ENCODE measurements around the gene PLCB3. TPM values are rescaled to one million over a fixed set of nuclear protein-coding genes. Genes with fewer than 3 reads are reported as not detected.
"Not testable (repeated sequence)": the region's sequence is repeated elsewhere in the genome, so short reads cannot be mapped to it uniquely, and the experiment has no call there.

PLCB3 gene
- total and polyA plus RNA-seq, 9 donors: 9.9 to 17.6 (median 12.9) TPM

- Histone ChIP-seq H3K27me3 (ENCODE audit: control insufficient read depth, insufficient read depth, low read length) (no peaks in the 10 kb centered on the region), H3K4me3 (ENCODE audit: low read length) (no peak overlapping the region), H3K27ac (ENCODE audit: low read length) (no peak overlapping the region), H3K9me3 (replicated peaks; ENCODE audit: control insufficient read depth, low read depth, low read length) (no peaks in the 10 kb centered on the region), H3K4me1 (ENCODE audit: control insufficient read depth, insufficient read depth, low read length) (peaks cover 67% of the 10 kb centered on the region), H3K36me3 (ENCODE audit: control insufficient read depth, insufficient read depth, low read length) (peaks cover 28% of the 10 kb centered on the region)
- no peak for DNase-seq
- 58% methylated on average over 2 of the region's 5 CpGs for WGBS (ENCODE audit: insufficient coverage)
Observed at GRCh38 chr11:64244107-64244506, 7.2 kb upstream of the PLCB3 start.

- 43% methylated on average over 1 of the region's 6 CpGs for WGBS (ENCODE audit: insufficient coverage)
- no peaks in the 10 kb centered on the region for H3K27me3 ChIP-seq (ENCODE audit: control insufficient read depth, insufficient read depth, low read length)
- DNase-seq: no peak
- H3K27ac ChIP-seq (ENCODE audit: low read length): peak overlapping the region; percentile 94
- peak overlapping the region; percentile 78 for H3K4me3 ChIP-seq (ENCODE audit: low read length)
- peaks cover 67% of the 10 kb centered on the region for H3K4me1 ChIP-seq (ENCODE audit: control insufficient read depth, insufficient read depth, low read length)
- H3K9me3 ChIP-seq (replicated peaks; ENCODE audit: control insufficient read depth, low read depth, low read length): no peaks in the 10 kb centered on the region
- peaks cover 24% of the 10 kb centered on the region for H3K36me3 ChIP-seq (ENCODE audit: control insufficient read depth, insufficient read depth, low read length)
Observed at GRCh38 chr11:64244966-64245365, 6.4 kb upstream of the PLCB3 start.

- Histone ChIP-seq H3K9me3 (replicated peaks; ENCODE audit: control insufficient read depth, low read depth, low read length) (no peaks in the 10 kb centered on the region), H3K4me1 (ENCODE audit: control insufficient read depth, insufficient read depth, low read length) (peaks cover 67% of the 10 kb centered on the region), H3K27me3 (ENCODE audit: control insufficient read depth, insufficient read depth, low read length) (no peaks in the 10 kb centered on the region), H3K36me3 (ENCODE audit: control insufficient read depth, insufficient read depth, low read length) (peaks cover 24% of the 10 kb centered on the region), H3K4me3 (ENCODE audit: low read length) (peak overlapping the region; percentile 78), H3K27ac (ENCODE audit: low read length) (peak overlapping the region; percentile 94)
- WGBS (ENCODE audit: insufficient coverage): no CpG with 5 or more reads among the region's 6 CpGs
- DNase-seq: peak; percentile 87
Observed at GRCh38 chr11:64245401-64245796, 5.9 kb upstream of the PLCB3 start.

GRCh38 chr11:64245797-64246620, 5.3 kb upstream of the PLCB3 start:
- no peaks in the 10 kb centered on the region for H3K27me3 ChIP-seq (ENCODE audit: control insufficient read depth, insufficient read depth, low read length)
- H3K4me1 ChIP-seq (ENCODE audit: control insufficient read depth, insufficient read depth, low read length): peaks cover 70% of the 10 kb centered on the region
- H3K27ac ChIP-seq (ENCODE audit: low read length): peak overlapping the region; percentile 94
- H3K4me3 ChIP-seq (ENCODE audit: low read length): peak overlapping the region; percentile 78
- H3K9me3 ChIP-seq (replicated peaks; ENCODE audit: control insufficient read depth, low read depth, low read length): no peaks in the 10 kb centered on the region
- no peak for DNase-seq
- WGBS (ENCODE audit: insufficient coverage): under 1% methylated on average over 40 of the region's 46 CpGs
- H3K36me3 ChIP-seq (ENCODE audit: control insufficient read depth, insufficient read depth, low read length): peaks cover 24% of the 10 kb centered on the region

GRCh38 chr11:64246621-64246870, 4.8 kb upstream of the PLCB3 start:
- not testable (repeated sequence) for H3K9me3 ChIP-seq (replicated peaks; ENCODE audit: control insufficient read depth, low read depth, low read length); DNase-seq; H3K27me3 ChIP-seq (ENCODE audit: control insufficient read depth, insufficient read depth, low read length)
- peaks cover 72% of the 10 kb centered on the region for H3K4me1 ChIP-seq (ENCODE audit: control insufficient read depth, insufficient read depth, low read length)
- WGBS (ENCODE audit: insufficient coverage): 0% methylated on average over 43 of the region's 43 CpGs
- H3K4me3 ChIP-seq (ENCODE audit: low read length): peak overlapping the region; percentile 78
- H3K27ac ChIP-seq (ENCODE audit: low read length): peak overlapping the region; percentile 94
- H3K36me3 ChIP-seq (ENCODE audit: control insufficient read depth, insufficient read depth, low read length): peaks cover 24% of the 10 kb centered on the region

- peaks cover 75% of the 10 kb centered on the region for H3K4me1 ChIP-seq (ENCODE audit: control insufficient read depth, insufficient read depth, low read length)
- H3K27ac ChIP-seq (ENCODE audit: low read length): peak within 1 kb of the TSS; percentile 98
- 2% methylated on average over 54 of the region's 74 CpGs for WGBS (ENCODE audit: insufficient coverage)
- peak within 1 kb of the TSS; percentile 78 for H3K4me3 ChIP-seq (ENCODE audit: low read length)
- H3K27me3 ChIP-seq (ENCODE audit: control insufficient read depth, insufficient read depth, low read length): no peaks in the 10 kb centered on the region
- H3K36me3 ChIP-seq (ENCODE audit: control insufficient read depth, insufficient read depth, low read length): peaks cover 24% of the 10 kb centered on the region
- no peaks in the 10 kb centered on the region for H3K9me3 ChIP-seq (replicated peaks; ENCODE audit: control insufficient read depth, low read depth, low read length)
- DNase-seq: peak; percentile 95
Observed at GRCh38 chr11:64246871-64247728, 4.2 kb upstream of the PLCB3 start, which contains the start of gene PPP1R14B. Gene PPP1R14B, minus strand, starts transcription at chr11:64246943. Its CDS starts 270 bp downstream, at chr11:64246673.

GRCh38 chr11:64247729-64248531, 3.4 kb upstream of the PLCB3 start:
- peak overlapping the region; percentile 65 for H3K27ac ChIP-seq (ENCODE audit: low read length)
- WGBS (ENCODE audit: insufficient coverage): 12% methylated on average over 20 of the region's 31 CpGs
- no peak for DNase-seq

GRCh38 chr11:64248578-64248977, 2.8 kb upstream of the PLCB3 start:
- DNase-seq: no peak
- Histone ChIP-seq H3K27ac (ENCODE audit: low read length) (no peak overlapping the region), H3K36me3 (ENCODE audit: control insufficient read depth, insufficient read depth, low read length) (peaks cover 14% of the 10 kb centered on the region), H3K4me3 (ENCODE audit: low read length) (no peak overlapping the region), H3K4me1 (ENCODE audit: control insufficient read depth, insufficient read depth, low read length) (peaks cover 74% of the 10 kb centered on the region), H3K9me3 (replicated peaks; ENCODE audit: control insufficient read depth, low read depth, low read length) (no peaks in the 10 kb centered on the region), H3K27me3 (ENCODE audit: control insufficient read depth, insufficient read depth, low read length) (no peaks in the 10 kb centered on the region)
- WGBS (ENCODE audit: insufficient coverage): 77% methylated on average over 5 of the region's 7 CpGs

More at GRCh38 chr11:64247729-64248531, 3.4 kb upstream of the PLCB3 start:
- peak overlapping the region; percentile 63 for H3K4me3 ChIP-seq (ENCODE audit: low read length)
- peaks cover 74% of the 10 kb centered on the region for H3K4me1 ChIP-seq (ENCODE audit: control insufficient read depth, insufficient read depth, low read length)
- peaks cover 20% of the 10 kb centered on the region for H3K36me3 ChIP-seq (ENCODE audit: control insufficient read depth, insufficient read depth, low read length)
- H3K27me3 ChIP-seq (ENCODE audit: control insufficient read depth, insufficient read depth, low read length): no peaks in the 10 kb centered on the region
- no peaks in the 10 kb centered on the region for H3K9me3 ChIP-seq (replicated peaks; ENCODE audit: control insufficient read depth, low read depth, low read length)

- Histone ChIP-seq H3K27ac (ENCODE audit: low read length) (no peak overlapping the region), H3K4me3 (ENCODE audit: low read length) (no peak overlapping the region), H3K27me3 (ENCODE audit: control insufficient read depth, insufficient read depth, low read length) (no peaks in the 10 kb centered on the region), H3K36me3 (ENCODE audit: control insufficient read depth, insufficient read depth, low read length) (peaks cover 9% of the 10 kb centered on the region), H3K9me3 (replicated peaks; ENCODE audit: control insufficient read depth, low read depth, low read length) (no peaks in the 10 kb centered on the region), H3K4me1 (ENCODE audit: control insufficient read depth, insufficient read depth, low read length) (peaks cover 71% of the 10 kb centered on the region)
- 89% methylated on average over 4 of the region's 4 CpGs for WGBS (ENCODE audit: insufficient coverage)
- DNase-seq: no peak
Observed at GRCh38 chr11:64249038-64249437, 2.3 kb upstream of the PLCB3 start.
